HG03520 (cell line): ENCODE results near the gene ACSL3.
A peak's percentile ranks its signal among the peaks of the same experiment; 100 is the strongest.
"Not testable (repeated sequence)": the region's sequence is repeated elsewhere in the genome, so short reads cannot be mapped to it uniquely, and the experiment has no call there.

ENCODE experiments used
- ATAC-seq: cut with Tn5 transposase; IDR thresholded peaks from one replicate; pipeline ENCODE4 v1.9.1; 2021; ENCODE audit warnings: mild to moderate bottlenecking, moderate library complexity; ENCODE audit not compliant: unreplicated experiment

The ACSL3 gene

GRCh38 chr2:222907790-222908441, 47.1 kb downstream of the ACSL3 start:
- ATAC-seq, result no peak

- no peak for ATAC-seq
Measured at GRCh38 chr2:222909286-222909685, 48.5 kb downstream of the ACSL3 start.

GRCh38 chr2:222912117-222912516, 51.3 kb downstream of the ACSL3 start:
- ATAC-seq, result peak; percentile 97

- no peak for ATAC-seq
Measured at GRCh38 chr2:222912776-222913175, 51.9 kb downstream of the ACSL3 start.

- ATAC-seq, result no peak
Measured at GRCh38 chr2:222915092-222915957, 54.5 kb downstream of the ACSL3 start.

GRCh38 chr2:222916229-222917197, 55.7 kb downstream of the ACSL3 start:
- no peak for ATAC-seq

GRCh38 chr2:222917212-222917611, 56.4 kb downstream of the ACSL3 start:
- ATAC-seq, result not testable (repeated sequence)

- no peak for ATAC-seq
Measured at GRCh38 chr2:222919841-222920526, 59.1 kb downstream of the ACSL3 start.

GRCh38 chr2:222920657-222921186, 59.9 kb downstream of the ACSL3 start:
- ATAC-seq, result no peak

- ATAC-seq, result no peak
Measured at GRCh38 chr2:222922019-222922800, 61.4 kb downstream of the ACSL3 start.

- ATAC-seq, result no peak
Measured at GRCh38 chr2:222926915-222927314, 66.1 kb downstream of the ACSL3 start.

GRCh38 chr2:222927600-222927999, 66.8 kb downstream of the ACSL3 start:
- no peak for ATAC-seq

GRCh38 chr2:222928335-222928734, 67.5 kb downstream of the ACSL3 start:
- ATAC-seq, result no peak

GRCh38 chr2:222930862-222931261, 70.0 kb downstream of the ACSL3 start:
- ATAC-seq, result no peak

- ATAC-seq, result no peak
Measured at GRCh38 chr2:222931659-222932058, 70.8 kb downstream of the ACSL3 start.

- no peak for ATAC-seq
Measured at GRCh38 chr2:222933458-222933857, 72.6 kb downstream of the ACSL3 start.

- ATAC-seq, result no peak
Measured at GRCh38 chr2:222935688-222936298, 75.0 kb downstream of the ACSL3 start.

- ATAC-seq, result no peak
Measured at GRCh38 chr2:222936705-222937104, 75.9 kb downstream of the ACSL3 start.

- ATAC-seq, result no peak
Measured at GRCh38 chr2:222938327-222938726, 77.5 kb downstream of the ACSL3 start.
